Fibroblast of peridontal ligament (primary cell): Measurements from ENCODE around the gene C5AR2.
A peak's percentile ranks its signal among the peaks of the same experiment; 100 is the strongest.
"Not testable (repeated sequence)": the region's sequence is repeated elsewhere in the genome, so short reads cannot be mapped to it uniquely, and the experiment has no call there.

ENCODE experiments used
- DNase-seq: peaks from one replicate; pipeline ENCODE4 v3.0.0-alpha.2; 2010; ENCODE audit errors: extremely low read depth

The C5AR2 gene

DNA sequence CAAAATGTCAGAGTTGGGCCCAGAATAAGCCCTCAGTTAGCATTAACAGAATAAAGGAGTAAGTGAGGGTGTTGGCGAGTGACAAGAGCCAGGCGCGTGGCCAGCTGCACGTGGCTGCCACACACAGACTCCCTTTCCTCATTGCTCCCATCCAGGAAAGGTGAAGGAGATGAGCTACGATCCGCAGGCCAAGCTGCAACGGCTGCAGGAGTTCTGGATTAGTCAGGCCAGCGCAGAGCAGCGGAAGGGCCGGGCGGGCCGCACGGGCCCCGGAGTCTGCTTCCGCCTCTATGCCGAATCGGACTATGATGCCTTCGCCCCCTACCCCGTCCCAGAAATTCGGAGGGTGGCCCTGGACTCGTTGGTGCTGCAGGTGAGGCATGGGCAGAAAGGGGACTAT, 30.3 kb downstream of the C5AR2 start:
- DNase-seq = no peak

DNA sequence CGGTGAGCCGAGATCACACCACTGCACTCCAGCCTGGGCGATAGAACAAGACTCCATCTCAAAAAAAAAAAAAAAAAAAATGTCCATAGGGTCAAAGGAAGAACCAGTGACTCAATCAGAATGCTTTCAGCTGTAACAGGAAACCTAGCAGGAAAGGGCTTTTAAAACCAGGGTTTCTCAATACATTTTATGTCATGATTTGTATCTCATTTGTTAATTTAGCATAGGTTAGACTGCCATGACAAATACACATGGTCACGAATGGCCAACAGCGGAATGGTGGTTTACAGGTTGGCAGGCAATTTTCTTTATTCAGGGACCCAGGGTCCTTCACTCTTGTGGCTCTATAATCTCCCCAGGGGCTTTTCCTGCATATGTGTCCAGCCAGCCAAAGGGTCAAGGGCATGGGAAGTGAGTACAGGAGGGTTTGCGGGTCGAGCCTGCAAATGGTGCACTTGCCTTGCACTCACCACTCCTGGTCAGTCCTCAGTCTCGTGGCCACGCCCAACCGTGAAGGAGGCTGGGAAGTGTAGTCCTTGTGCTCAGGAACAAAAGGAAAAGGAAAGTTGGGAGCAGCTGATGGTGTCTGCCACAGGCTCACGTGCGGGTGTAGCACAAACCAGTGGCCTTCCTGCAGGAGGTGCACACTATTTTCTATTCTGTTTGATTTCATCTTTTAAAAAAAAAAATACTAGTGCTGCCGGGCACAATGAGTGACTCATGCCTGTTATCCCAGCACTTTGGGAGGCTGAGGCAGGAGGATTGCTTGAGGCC, 32.0 kb downstream of the C5AR2 start:
- DNase-seq = peak; percentile 45

DNA sequence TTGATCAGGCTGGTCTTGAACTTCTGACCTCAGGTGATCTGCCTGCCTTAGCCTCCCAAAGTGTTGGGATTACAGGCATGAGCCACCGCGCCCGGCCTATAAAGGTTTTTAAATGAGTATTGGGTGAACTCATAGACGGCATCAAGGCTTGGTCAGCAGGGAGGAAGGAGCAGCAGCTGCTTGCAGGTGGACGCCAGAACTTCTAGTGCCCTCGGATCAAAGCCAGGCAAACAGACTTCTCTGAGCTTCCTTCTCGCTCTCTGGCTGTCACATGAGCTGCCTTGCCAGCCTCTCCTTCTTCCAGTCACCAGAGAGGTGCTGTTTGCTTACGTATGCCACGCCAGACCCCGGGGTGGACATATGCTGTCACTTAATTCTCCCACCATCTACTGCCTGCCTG, 33.5 kb downstream of the C5AR2 start:
- not testable (repeated sequence) for DNase-seq

GRCh38 chr19:47370045-47370611, 38.2 kb downstream of the C5AR2 start:
- DNase-seq = peak; percentile 73

DNA sequence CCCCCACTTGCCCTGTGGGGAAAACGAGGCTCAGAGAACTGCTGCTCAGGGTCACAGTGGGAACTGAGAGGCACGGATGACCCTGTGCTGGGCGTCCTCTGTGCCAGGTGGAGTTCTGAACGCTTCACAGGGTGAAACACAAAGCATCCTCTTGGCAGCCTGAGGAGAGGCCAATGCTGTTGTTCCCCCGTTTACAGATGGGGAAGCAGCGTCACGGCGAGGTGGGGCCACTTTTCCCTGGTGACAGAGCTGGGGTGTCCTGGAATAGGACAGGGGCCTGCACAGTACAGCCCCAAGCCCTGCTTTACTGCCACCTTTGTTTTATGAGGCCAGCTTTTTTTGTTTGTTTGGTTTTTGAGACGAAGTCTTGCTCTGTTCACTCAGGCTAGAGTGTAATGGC, 39.3 kb downstream of the C5AR2 start:
- DNase-seq = no peak

DNA sequence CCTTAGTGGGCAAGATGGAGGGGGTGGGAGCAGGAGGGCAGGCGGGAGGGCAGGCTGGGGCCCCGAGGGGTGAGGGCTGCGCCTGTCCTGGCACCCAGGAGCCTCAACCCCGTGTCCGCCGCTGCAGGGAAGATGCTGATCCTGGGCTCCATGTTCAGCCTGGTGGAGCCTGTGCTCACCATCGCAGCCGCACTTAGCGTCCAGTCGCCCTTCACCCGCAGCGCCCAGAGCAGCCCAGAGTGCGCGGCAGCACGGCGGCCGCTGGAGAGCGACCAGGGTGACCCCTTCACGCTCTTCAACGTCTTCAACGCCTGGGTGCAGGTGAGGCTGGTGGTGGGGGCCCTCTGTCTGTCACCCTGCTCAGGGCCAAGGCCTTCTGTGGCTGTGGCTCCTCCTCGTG, 40.6 kb downstream of the C5AR2 start:
- no peak for DNase-seq

GRCh38 chr19:47373246-47374240, 41.6 kb downstream of the C5AR2 start:
- DNase-seq = no peak

- DNase-seq = no peak
These were observed 43.1 kb downstream of the C5AR2 start for GRCh38 chr19:47374876-47375693.

DNA sequence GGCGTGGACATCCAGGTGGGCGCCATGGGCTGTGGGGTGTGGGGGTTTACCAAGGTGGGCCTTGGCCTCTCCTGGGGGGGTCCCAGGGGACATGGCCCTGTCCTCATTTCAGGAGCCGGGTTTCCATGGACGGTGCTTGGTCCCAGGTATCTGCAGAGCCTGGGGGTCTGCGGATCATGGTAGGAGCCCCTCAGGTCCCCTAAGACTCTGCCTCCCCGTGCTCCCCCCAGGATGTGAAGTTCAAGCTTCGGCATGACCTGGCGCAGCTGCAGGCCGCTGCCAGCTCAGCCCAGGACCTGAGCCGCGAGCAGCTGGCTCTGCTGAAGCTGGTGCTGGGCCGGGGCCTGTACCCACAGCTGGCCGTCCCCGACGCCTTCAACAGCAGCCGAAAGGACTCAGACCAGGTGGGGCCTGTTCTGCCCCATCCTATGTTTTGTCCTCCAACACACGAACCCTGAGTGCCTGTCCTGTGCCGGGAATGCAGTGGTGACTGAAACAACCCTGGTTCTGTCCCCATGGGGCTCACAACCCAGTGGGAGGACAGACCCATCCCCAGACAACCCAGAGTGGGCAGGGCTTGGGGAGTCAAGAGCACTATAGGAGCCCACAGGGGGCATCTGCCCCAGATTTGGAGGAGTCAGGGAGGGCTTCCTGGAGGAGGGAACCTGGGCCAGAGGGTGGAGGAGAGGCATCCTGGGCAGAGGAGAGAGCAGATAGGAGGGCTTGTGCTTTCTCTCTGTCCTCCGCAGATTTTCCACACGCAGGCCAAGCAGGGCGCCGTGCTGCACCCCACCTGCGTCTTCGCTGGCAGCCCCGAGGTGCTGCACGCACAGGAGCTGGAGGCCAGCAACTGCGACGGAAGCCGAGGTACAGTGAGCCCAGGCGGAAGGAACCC, 44.0 kb downstream of the C5AR2 start:
- no peak for DNase-seq

GRCh38 chr19:47376589-47377144, 44.7 kb downstream of the C5AR2 start:
- no peak for DNase-seq

GRCh38 chr19:47377208-47377701, 45.3 kb downstream of the C5AR2 start:
- DNase-seq = no peak

DNA sequence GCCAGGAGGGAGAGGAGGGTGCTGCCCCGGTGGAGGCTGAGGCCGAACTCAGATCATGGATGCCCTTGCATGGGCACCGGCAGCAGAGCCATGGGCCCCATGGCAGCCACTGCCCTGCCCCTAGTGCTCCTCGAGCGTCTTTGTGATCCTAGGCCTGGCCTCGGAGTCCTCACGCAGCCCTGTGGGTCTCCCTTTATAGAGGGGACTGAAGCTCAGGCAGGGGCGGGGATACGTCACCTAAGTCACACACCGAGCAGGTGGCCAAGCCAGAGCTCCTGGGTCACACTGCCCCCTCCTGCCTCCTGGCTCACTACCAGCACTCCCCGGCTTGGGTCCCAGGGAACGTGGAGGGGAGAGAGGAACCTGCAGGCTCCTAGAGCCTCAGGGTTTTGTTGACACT, 45.8 kb downstream of the C5AR2 start:
- no peak for DNase-seq

GRCh38 chr19:47378246-47378645, 46.3 kb downstream of the C5AR2 start:
- no peak for DNase-seq

DNA sequence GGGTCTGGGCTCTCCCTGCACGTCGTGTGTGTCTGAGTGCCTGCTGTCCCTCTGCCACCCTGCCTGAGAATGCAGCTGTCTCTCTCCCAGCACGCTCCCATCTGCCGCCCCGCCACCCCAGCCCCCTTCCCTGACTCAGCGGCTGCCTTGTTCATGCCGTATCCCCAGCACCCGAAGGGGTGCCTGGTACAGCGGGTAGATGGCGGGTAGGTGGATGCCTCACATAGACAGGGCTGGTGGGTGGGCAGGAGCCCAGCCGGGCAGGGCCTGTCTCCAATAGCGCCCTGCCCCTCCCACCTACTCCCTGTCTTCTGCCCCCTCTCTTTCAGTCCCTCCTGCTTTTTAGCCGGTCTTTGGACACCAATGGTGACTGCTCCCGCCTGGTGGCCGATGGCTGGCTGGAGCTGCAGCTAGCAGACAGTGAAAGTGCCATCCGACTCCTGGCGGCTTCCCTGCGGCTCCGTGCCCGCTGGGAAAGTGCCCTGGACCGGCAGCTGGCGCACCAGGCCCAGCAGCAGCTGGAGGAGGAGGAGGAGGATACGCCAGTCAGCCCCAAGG, 47.5 kb downstream of the C5AR2 start:
- no peak for DNase-seq

GRCh38 chr19:47380559-47380958, 48.6 kb downstream of the C5AR2 start:
- no peak for DNase-seq

- DNase-seq = no peak
These were observed 49.1 kb downstream of the C5AR2 start for GRCh38 chr19:47381121-47381520.

DNA sequence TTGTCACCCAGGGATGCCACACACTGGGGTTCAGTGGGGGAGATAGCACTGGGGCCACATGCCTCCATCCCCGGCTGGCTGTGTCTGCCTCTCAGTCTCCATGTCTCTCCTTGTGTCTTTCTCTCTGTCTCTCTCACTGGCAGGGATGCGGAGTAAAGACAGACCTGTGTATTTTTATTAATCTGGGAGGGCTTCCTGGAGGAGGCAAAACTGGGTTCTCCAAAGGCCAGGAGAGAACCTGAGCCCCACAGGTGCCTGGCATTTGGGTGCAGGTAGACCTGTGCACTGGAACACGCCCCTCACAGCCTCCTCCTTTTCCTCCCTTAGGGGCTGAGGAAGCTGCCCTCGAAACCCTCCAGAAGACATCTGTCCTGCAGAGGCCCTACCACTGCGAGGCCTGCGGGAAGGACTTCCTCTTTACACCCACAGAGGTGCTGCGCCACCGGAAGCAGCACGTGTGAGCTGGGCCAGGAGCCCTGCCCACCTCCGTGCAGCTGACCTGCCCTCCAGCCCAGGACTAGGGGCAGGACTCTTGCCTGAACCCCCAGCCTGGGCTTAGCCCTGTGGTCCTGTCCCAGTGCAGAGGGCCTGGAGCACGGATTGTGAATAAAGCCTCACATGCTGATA, 49.8 kb downstream of the C5AR2 start:
- no peak for DNase-seq

- not testable (repeated sequence) for DNase-seq
These were observed 51.9 kb downstream of the C5AR2 start for GRCh38 chr19:47383890-47384289.

GRCh38 chr19:47384533-47384932, 52.6 kb downstream of the C5AR2 start:
- DNase-seq = not testable (repeated sequence)
